Forelimb muscle (tissue), 1 donor: ENCODE results near the gene KRT85. TPM values are rescaled to one million over a fixed set of nuclear protein-coding genes. Genes with fewer than 3 reads are reported as not detected.

ENCODE experiments used
- DNase-seq: peaks from one replicate; pipeline ENCODE4 v3.0.0-alpha.2; 2013; ENCODE audit warnings: low read depth
- polyA plus RNA-seq: library from polyadenylated mRNA; unstranded; fragments of 120-200 nt; gene quantifications from one replicate; pipeline ENCODE4 v1.2.1, GENCODE V29; 2013; ENCODE audit not compliant: insufficient read length

The KRT85 gene
- polyA plus RNA-seq, 1 donor: not detected

GRCh38 chr12:52394836-52395405, 27.6 kb upstream of the KRT85 start:
- DNase-seq: no peak

GRCh38 chr12:52392465-52393007, 25.3 kb upstream of the KRT85 start:
- DNase-seq: no peak

- no peak for DNase-seq
These were observed 24.3 kb upstream of the KRT85 start for GRCh38 chr12:52391618-52392002.

GRCh38 chr12:52390739-52391617, 23.7 kb upstream of the KRT85 start:
- no peak for DNase-seq

- DNase-seq: no peak
These were observed 22.3 kb upstream of the KRT85 start for GRCh38 chr12:52389313-52390207.

- no peak for DNase-seq
These were observed 20.6 kb upstream of the KRT85 start for GRCh38 chr12:52387859-52388258.

GRCh38 chr12:52385226-52385702, 18.0 kb upstream of the KRT85 start, which contains the start of gene KRT84:
TSS of gene KRT84 (minus strand) at chr12:52385652. CDS start at chr12:52385585, 67 bp downstream.
- DNase-seq: no peak

- no peak for DNase-seq
These were observed 16.1 kb upstream of the KRT85 start for GRCh38 chr12:52383331-52383730.

GRCh38 chr12:52382854-52383253, 15.6 kb upstream of the KRT85 start:
- DNase-seq: no peak

GRCh38 chr12:52381206-52381605, 13.9 kb upstream of the KRT85 start:
- DNase-seq: no peak

GRCh38 chr12:52380271-52380694, 13.0 kb upstream of the KRT85 start:
- no peak for DNase-seq

- DNase-seq: no peak
These were observed 12.3 kb upstream of the KRT85 start for GRCh38 chr12:52379536-52379935.

GRCh38 chr12:52378091-52378490, 10.8 kb upstream of the KRT85 start:
- DNase-seq: no peak

GRCh38 chr12:52377266-52377665, 10.0 kb upstream of the KRT85 start:
- no peak for DNase-seq

GRCh38 chr12:52372216-52373154, 5.2 kb upstream of the KRT85 start:
- no peak for DNase-seq

GRCh38 chr12:52371716-52372115, 4.4 kb upstream of the KRT85 start:
- DNase-seq: no peak

- peak; percentile 82 for DNase-seq
These were observed 3.8 kb upstream of the KRT85 start for GRCh38 chr12:52370926-52371608.

- no peak for DNase-seq
These were observed 2.5 kb upstream of the KRT85 start for GRCh38 chr12:52369809-52370208.

GRCh38 chr12:52369211-52369610, 1.9 kb upstream of the KRT85 start:
- no peak for DNase-seq

GRCh38 chr12:52368508-52368907, 1.2 kb upstream of the KRT85 start:
- DNase-seq: no peak
